Activated naive CD4-positive, alpha-beta T cell treated with anti-CD3 and anti-CD28 coated beads, Interleukin-2, amount 10 ng/mL, durations not matched to agents 7 days and 5 days (primary cell): ENCODE results near the gene FYTTD1.
"Not testable (repeated sequence)": the region's sequence is repeated elsewhere in the genome, so short reads cannot be mapped to it uniquely, and the experiment has no call there.

Experiments used
- CTCF ChIA-PET: fragments of 350-600 bp; sonication (Branson Sonifier 250); formaldehyde crosslinking; loops from one replicate; lab custom pipeline; 2021; ENCODE audit warnings: antibody characterized with exemption; lab: Charles Lee
- DNase-seq: peaks from one replicate; pipeline ENCODE4 v3.0.0-alpha.2; 2020
- H3K27ac Mint-ChIP-seq: one replicate; pipeline ENCODE4 v1.8.0; 2021; ENCODE audit warnings: mild to moderate bottlenecking, moderate library complexity, mixed read lengths
- H3K27me3 Mint-ChIP-seq: one replicate; pipeline ENCODE4 v1.8.0; 2021; ENCODE audit warnings: mild to moderate bottlenecking, mixed read lengths
- H3K36me3 Mint-ChIP-seq: one replicate; pipeline ENCODE4 v1.8.0; 2021; ENCODE audit warnings: mixed read lengths
- H3K4me1 Mint-ChIP-seq: one replicate; pipeline ENCODE4 v1.8.0; 2021; ENCODE audit warnings: mixed read lengths
- H3K4me3 Mint-ChIP-seq: one replicate; pipeline ENCODE4 v1.8.0; 2021; ENCODE audit warnings: mild to moderate bottlenecking, moderate library complexity, mixed read lengths
- H3K9me3 Mint-ChIP-seq: one replicate; pipeline ENCODE4 v1.8.0; 2021; ENCODE audit warnings: mixed read lengths

Gene FYTTD1, protein sequence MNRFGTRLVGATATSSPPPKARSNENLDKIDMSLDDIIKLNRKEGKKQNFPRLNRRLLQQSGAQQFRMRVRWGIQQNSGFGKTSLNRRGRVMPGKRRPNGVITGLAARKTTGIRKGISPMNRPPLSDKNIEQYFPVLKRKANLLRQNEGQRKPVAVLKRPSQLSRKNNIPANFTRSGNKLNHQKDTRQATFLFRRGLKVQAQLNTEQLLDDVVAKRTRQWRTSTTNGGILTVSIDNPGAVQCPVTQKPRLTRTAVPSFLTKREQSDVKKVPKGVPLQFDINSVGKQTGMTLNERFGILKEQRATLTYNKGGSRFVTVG

GRCh38 chr3:197749601-197750395 is at the start of gene FYTTD1:
TSS of gene FYTTD1 (plus strand) at chr3:197749883. CDS start at chr3:197749972, 89 bp downstream.
- Mint-ChIP-seq H3K36me3 (peaks cover 2% of the 10 kb centered on the region), H3K27ac (peak within 1 kb of the TSS; percentile 91), H3K4me3 (peak within 1 kb of the TSS; percentile 84), H3K4me1 (peaks cover 36% of the 10 kb centered on the region), H3K27me3 (peaks cover 14% of the 10 kb centered on the region), H3K9me3 (no peaks in the 10 kb centered on the region)
- CTCF ChIA-PET, result interaction anchor here (0.7 to 1.6 kb wide), 4 partner anchors 11 to 53 kb away, joined by 3 to 5 read pairs (median 4); no protein-coding TSS in a partner anchor
- peak; percentile 89 for DNase-seq

- CTCF ChIA-PET, result no interaction called here
- no peak for DNase-seq
Measured at GRCh38 chr3:197700095-197700494, 49.6 kb upstream of the FYTTD1 start.

DNA sequence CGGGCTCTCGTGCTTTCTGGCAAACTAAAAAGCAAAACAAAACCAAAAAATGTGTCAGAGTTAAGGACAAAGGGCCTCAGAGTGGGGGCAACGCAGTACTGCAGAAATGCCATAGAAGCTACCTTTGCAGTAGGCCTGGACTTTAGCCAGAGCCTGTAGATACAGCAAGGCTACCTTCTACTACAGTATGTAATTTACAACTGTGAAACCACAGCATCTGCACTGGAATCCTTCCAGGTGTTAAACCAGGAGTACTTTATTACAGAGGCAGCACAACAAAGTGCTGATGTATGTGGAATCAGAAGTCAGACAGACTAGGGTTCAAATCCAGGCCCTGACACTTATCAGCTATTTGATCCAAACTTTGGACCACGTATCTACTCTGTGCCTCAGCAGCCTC is 47.8 kb upstream of the FYTTD1 start:
- DNase-seq, result no peak
- CTCF ChIA-PET, result no interaction called here
- Mint-ChIP-seq H3K27ac (peak overlapping the region; percentile 37), H3K36me3 (peaks cover 59% of the 10 kb centered on the region), H3K4me3 (no peak overlapping the region), H3K27me3 (no peaks in the 10 kb centered on the region), H3K9me3 (peaks cover 2% of the 10 kb centered on the region), H3K4me1 (no peaks in the 10 kb centered on the region)

More at GRCh38 chr3:197700095-197700494, 49.6 kb upstream of the FYTTD1 start:
- no peaks in the 10 kb centered on the region for H3K27me3 Mint-ChIP-seq
- H3K36me3 Mint-ChIP-seq, result peaks cover 69% of the 10 kb centered on the region
- no peak overlapping the region for H3K27ac Mint-ChIP-seq
- H3K4me1 Mint-ChIP-seq, result no peaks in the 10 kb centered on the region
- H3K4me3 Mint-ChIP-seq, result no peak overlapping the region
- peaks cover 2% of the 10 kb centered on the region for H3K9me3 Mint-ChIP-seq

DNA sequence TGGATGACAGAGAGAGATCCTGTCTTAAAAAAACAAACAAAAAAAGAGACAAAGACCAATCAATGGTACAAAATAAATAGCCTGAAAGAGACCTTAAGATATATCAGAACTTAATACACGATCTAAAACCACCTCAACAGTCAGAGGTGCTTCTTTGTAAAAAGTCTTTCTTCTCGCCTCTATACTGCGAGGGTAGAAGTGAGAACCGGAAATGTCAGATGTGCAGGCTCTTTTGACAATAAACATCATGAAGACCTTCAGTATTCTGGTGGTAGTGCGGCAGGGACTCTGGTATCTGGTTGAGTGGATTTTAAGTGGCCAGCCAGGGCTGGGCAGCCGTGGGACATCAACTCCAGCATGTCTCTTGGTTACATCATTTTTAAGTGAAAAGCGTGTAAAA is 43.0 kb upstream of the FYTTD1 start:
- DNase-seq, result no peak
- no peaks in the 10 kb centered on the region for H3K27me3 Mint-ChIP-seq
- no peak overlapping the region for H3K27ac Mint-ChIP-seq
- peaks cover 25% of the 10 kb centered on the region for H3K36me3 Mint-ChIP-seq
- no peaks in the 10 kb centered on the region for H3K9me3 Mint-ChIP-seq
- no peak overlapping the region for H3K4me3 Mint-ChIP-seq
- CTCF ChIA-PET, result no interaction called here
- peaks cover 3% of the 10 kb centered on the region for H3K4me1 Mint-ChIP-seq

DNA sequence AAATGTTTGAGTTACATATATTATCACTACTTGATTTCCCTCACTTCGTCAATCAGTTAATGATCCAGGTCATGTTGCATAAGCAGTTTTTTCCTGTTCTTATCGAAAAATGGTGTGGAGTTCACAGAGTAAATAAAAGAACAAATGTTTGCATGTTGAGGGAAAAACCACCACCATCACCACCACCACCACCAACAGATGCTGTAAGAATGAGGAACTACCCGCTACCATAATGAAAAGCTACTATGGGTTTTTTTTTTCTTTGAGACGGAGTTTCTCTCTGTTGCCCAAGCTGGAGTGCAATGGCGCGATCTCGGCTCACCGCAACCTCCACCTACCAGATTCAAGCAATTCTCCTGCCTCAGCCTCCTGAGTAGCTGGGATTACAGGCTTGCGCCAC is 40.5 kb upstream of the FYTTD1 start:
- peaks cover 25% of the 10 kb centered on the region for H3K4me1 Mint-ChIP-seq
- H3K36me3 Mint-ChIP-seq, result peaks cover 18% of the 10 kb centered on the region
- H3K9me3 Mint-ChIP-seq, result no peaks in the 10 kb centered on the region
- CTCF ChIA-PET, result no interaction called here
- H3K27me3 Mint-ChIP-seq, result no peaks in the 10 kb centered on the region
- H3K27ac Mint-ChIP-seq, result no peak overlapping the region
- no peak for DNase-seq
- no peak overlapping the region for H3K4me3 Mint-ChIP-seq

DNA sequence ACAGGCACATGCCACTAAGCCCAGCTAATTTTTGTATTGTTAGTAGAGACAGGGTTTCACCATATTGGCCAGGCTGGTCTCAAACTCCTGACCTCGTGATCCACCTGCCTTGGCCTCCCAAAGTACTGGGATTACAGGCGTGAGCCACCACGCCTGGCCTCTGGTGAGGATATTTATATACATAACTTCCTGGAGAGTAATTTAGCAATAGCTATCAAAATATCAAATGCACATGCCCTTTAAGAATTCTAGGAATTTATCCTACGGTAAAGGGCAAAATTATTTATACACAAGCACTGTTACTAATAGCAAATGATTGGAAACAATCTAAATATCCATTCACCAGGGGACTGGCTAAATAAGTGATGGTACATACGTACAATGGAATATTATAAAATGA is 38.7 kb upstream of the FYTTD1 start:
- H3K4me3 Mint-ChIP-seq, CTCF ChIA-PET: not testable (repeated sequence)

GRCh38 chr3:197711973-197712707 is 37.5 kb upstream of the FYTTD1 start:
- H3K4me3 Mint-ChIP-seq, result peak overlapping the region; percentile 64
- peak overlapping the region; percentile 96 for H3K27ac Mint-ChIP-seq
- no peaks in the 10 kb centered on the region for H3K27me3 Mint-ChIP-seq
- H3K9me3 Mint-ChIP-seq, result no peaks in the 10 kb centered on the region
- peaks cover 28% of the 10 kb centered on the region for H3K36me3 Mint-ChIP-seq
- CTCF ChIA-PET, result interaction anchor here (0.8 to 1.8 kb wide), 5 partner anchors 9 to 113 kb away, joined by 3 to 4 read pairs (median 3); no protein-coding TSS in a partner anchor
- peaks cover 34% of the 10 kb centered on the region for H3K4me1 Mint-ChIP-seq
- DNase-seq, result peak; percentile 92

More for the DNA sequence above, 38.7 kb upstream of the FYTTD1 start:
- Mint-ChIP-seq H3K36me3 (peaks cover 20% of the 10 kb centered on the region), H3K4me1 (peaks cover 29% of the 10 kb centered on the region)
- not testable (repeated sequence) for H3K27me3 Mint-ChIP-seq, H3K9me3 Mint-ChIP-seq, H3K27ac Mint-ChIP-seq, DNase-seq

DNA sequence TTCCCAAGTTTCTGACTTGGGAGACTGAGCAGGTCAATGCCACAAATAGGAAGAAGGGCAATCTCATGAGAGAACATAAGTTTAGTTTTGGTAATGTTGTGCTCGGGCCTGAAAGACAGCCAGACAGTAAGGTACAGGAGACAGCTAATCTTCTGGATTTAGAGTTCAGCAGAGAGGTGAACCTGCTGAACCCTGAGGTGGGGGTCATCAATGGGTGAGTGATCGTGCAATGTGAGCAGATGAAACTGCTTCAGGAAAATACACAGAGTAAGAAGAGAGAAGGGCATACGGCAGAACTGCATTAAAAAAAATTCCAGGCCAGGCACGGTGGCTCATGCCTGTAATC is 36.2 kb upstream of the FYTTD1 start:
- Mint-ChIP-seq H3K36me3 (peaks cover 34% of the 10 kb centered on the region), H3K4me1 (peaks cover 34% of the 10 kb centered on the region), H3K9me3 (no peaks in the 10 kb centered on the region), H3K27me3 (no peaks in the 10 kb centered on the region), H3K4me3 (no peak overlapping the region), H3K27ac (peak overlapping the region; percentile 96)
- no peak for DNase-seq
- CTCF ChIA-PET, result interaction anchor here (0.6 to 1.8 kb wide), 4 partner anchors 11 to 114 kb away, joined by 3 to 4 read pairs (median 4); no protein-coding TSS in a partner anchor

- peaks cover 34% of the 10 kb centered on the region for H3K4me1 Mint-ChIP-seq
- H3K4me3 Mint-ChIP-seq, result no peak overlapping the region
- H3K27ac Mint-ChIP-seq, result peak overlapping the region; percentile 75
- no peaks in the 10 kb centered on the region for H3K9me3 Mint-ChIP-seq
- DNase-seq, result no peak
- peaks cover 32% of the 10 kb centered on the region for H3K36me3 Mint-ChIP-seq
- CTCF ChIA-PET, result interaction anchor here (0.7 kb wide), 1 partner anchor 26 kb away, joined by 4 read pairs; no protein-coding TSS in a partner anchor
- no peaks in the 10 kb centered on the region for H3K27me3 Mint-ChIP-seq
Measured at GRCh38 chr3:197714251-197714650, 35.4 kb upstream of the FYTTD1 start.

- Mint-ChIP-seq H3K4me1 (peaks cover 11% of the 10 kb centered on the region), H3K4me3 (no peak overlapping the region), H3K27ac (no peak overlapping the region), H3K36me3 (peaks cover 39% of the 10 kb centered on the region), H3K9me3 (peaks cover 8% of the 10 kb centered on the region), H3K27me3 (no peaks in the 10 kb centered on the region)
- no peak for DNase-seq
- CTCF ChIA-PET, result no interaction called here
Measured at GRCh38 chr3:197718891-197719290, 30.8 kb upstream of the FYTTD1 start.

DNA sequence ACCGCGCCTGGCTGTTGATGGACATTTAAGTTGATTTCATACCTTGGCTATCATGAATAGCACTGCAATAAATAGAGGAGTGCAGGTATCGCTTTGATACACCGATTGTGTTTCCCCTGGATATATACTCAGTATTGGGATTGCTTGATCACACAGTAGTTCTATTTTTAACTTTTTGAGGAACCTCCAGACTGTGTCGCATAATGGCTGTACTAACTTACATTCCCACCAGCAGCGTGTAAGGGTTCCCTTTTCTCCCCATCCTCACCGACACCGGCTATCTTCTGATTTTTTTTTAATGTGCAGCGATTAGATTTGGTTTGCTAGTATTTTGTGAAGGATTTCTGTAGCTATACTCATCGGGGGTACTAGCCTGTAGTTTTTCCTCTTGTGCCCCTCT is 29.0 kb upstream of the FYTTD1 start:
- H3K9me3 Mint-ChIP-seq, result peaks cover 8% of the 10 kb centered on the region

GRCh38 chr3:197722734-197723133 is 26.9 kb upstream of the FYTTD1 start:
- Mint-ChIP-seq H3K27me3 (no peaks in the 10 kb centered on the region), H3K36me3 (peaks cover 17% of the 10 kb centered on the region), H3K27ac (no peak overlapping the region), H3K9me3 (peaks cover 8% of the 10 kb centered on the region), H3K4me1 (peaks cover 2% of the 10 kb centered on the region), H3K4me3 (no peak overlapping the region)
- no peak for DNase-seq
- CTCF ChIA-PET, result no interaction called here

More for the DNA sequence above, 29.0 kb upstream of the FYTTD1 start:
- no peak overlapping the region for H3K27ac Mint-ChIP-seq
- H3K36me3 Mint-ChIP-seq, result peaks cover 31% of the 10 kb centered on the region
- DNase-seq, result no peak
- no peak overlapping the region for H3K4me3 Mint-ChIP-seq
- CTCF ChIA-PET, result no interaction called here
- H3K4me1 Mint-ChIP-seq, result peaks cover 5% of the 10 kb centered on the region
- no peaks in the 10 kb centered on the region for H3K27me3 Mint-ChIP-seq

GRCh38 chr3:197727878-197728277 is 21.8 kb upstream of the FYTTD1 start:
- Mint-ChIP-seq H3K4me1 (peaks cover 23% of the 10 kb centered on the region), H3K36me3 (peaks cover 14% of the 10 kb centered on the region)
- H3K27ac Mint-ChIP-seq, H3K27me3 Mint-ChIP-seq, DNase-seq, H3K4me3 Mint-ChIP-seq, CTCF ChIA-PET, H3K9me3 Mint-ChIP-seq: not testable (repeated sequence)

GRCh38 chr3:197728487-197728886 is 21.2 kb upstream of the FYTTD1 start:
- H3K36me3 Mint-ChIP-seq, result peaks cover 14% of the 10 kb centered on the region
- H3K4me3 Mint-ChIP-seq, result no peak overlapping the region
- CTCF ChIA-PET, result interaction anchor here (0.9 kb wide), 1 partner anchor 30 kb away, joined by 3 read pairs; no protein-coding TSS in a partner anchor
- H3K27me3 Mint-ChIP-seq, result no peaks in the 10 kb centered on the region
- no peaks in the 10 kb centered on the region for H3K9me3 Mint-ChIP-seq
- H3K27ac Mint-ChIP-seq, result no peak overlapping the region
- no peak for DNase-seq
- peaks cover 24% of the 10 kb centered on the region for H3K4me1 Mint-ChIP-seq
